ENCODE data around the gene DMXL1.
A peak's percentile ranks its signal among the peaks of the same experiment; 100 is the strongest.

The DMXL1 gene

GRCh38 chr5:119250946-119251901 is 180.3 kb downstream of the DMXL1 start:
- H3K4me3 ChIP-seq (ENCODE audit: low read depth, low read length), result no peak overlapping the region
- DNase-seq (ENCODE audit: low read depth), result no peak
- TF ChIP-seq MAX (IDR thresholded peaks at IDR 0.05; ENCODE audit: low read depth, low read length) (no peak), CTCF (IDR thresholded peaks at IDR 0.05; ENCODE audit: low read depth, low read length) (no peak), MYC (IDR thresholded peaks at IDR 0.05; ENCODE audit: low read depth, low read length) (no peak), POLR2A (IDR thresholded peaks at IDR 0.05; ENCODE audit: extremely low read depth, insufficient read length) (no peak)

GRCh38 chr5:119255571-119256356 is 184.9 kb downstream of the DMXL1 start:
- TF ChIP-seq MYC (IDR thresholded peaks at IDR 0.05; ENCODE audit: low read depth, low read length) (no peak), CTCF (IDR thresholded peaks at IDR 0.05; ENCODE audit: low read depth, low read length) (no peak), POLR2A (IDR thresholded peaks at IDR 0.05; ENCODE audit: extremely low read depth, insufficient read length) (no peak), MAX (IDR thresholded peaks at IDR 0.05; ENCODE audit: low read depth, low read length) (no peak)
- no peak overlapping the region for H3K4me3 ChIP-seq (ENCODE audit: low read depth, low read length)
- DNase-seq (ENCODE audit: low read depth), result peak; percentile 38

- no peak overlapping the region for H3K4me3 ChIP-seq (ENCODE audit: low read depth, low read length)
- TF ChIP-seq CTCF (IDR thresholded peaks at IDR 0.05; ENCODE audit: low read depth, low read length) (no peak), POLR2A (IDR thresholded peaks at IDR 0.05; ENCODE audit: extremely low read depth, insufficient read length) (no peak), MAX (IDR thresholded peaks at IDR 0.05; ENCODE audit: low read depth, low read length) (no peak), MYC (IDR thresholded peaks at IDR 0.05; ENCODE audit: low read depth, low read length) (no peak)
- no peak for DNase-seq (ENCODE audit: low read depth)
Measured at GRCh38 chr5:119257613-119258012, 186.7 kb downstream of the DMXL1 start.

- no peak for DNase-seq (ENCODE audit: low read depth)
- no peak overlapping the region for H3K4me3 ChIP-seq (ENCODE audit: low read depth, low read length)
- TF ChIP-seq MAX (IDR thresholded peaks at IDR 0.05; ENCODE audit: low read depth, low read length) (no peak), MYC (IDR thresholded peaks at IDR 0.05; ENCODE audit: low read depth, low read length) (no peak), CTCF (IDR thresholded peaks at IDR 0.05; ENCODE audit: low read depth, low read length) (no peak), POLR2A (IDR thresholded peaks at IDR 0.05; ENCODE audit: extremely low read depth, insufficient read length) (no peak)
Measured at GRCh38 chr5:119263639-119264038, 192.8 kb downstream of the DMXL1 start.

GRCh38 chr5:119264186-119264585 is 193.3 kb downstream of the DMXL1 start:
- TF ChIP-seq MYC (IDR thresholded peaks at IDR 0.05; ENCODE audit: low read depth, low read length), result no peak
- TF ChIP-seq CTCF (IDR thresholded peaks at IDR 0.05; ENCODE audit: low read depth, low read length), result no peak
- DNase-seq (ENCODE audit: low read depth), result no peak
- H3K4me3 ChIP-seq (ENCODE audit: low read depth, low read length), result no peak overlapping the region

All from NB4 (cell line).